HFFc6 (cell line): Measurements from ENCODE around the gene NF2. TPM values are rescaled to one million over a fixed set of nuclear protein-coding genes. Genes with fewer than 3 reads are reported as not detected.
A peak's percentile ranks its signal among the peaks of the same experiment; 100 is the strongest.

Experiments
- DNase-seq: peaks from one replicate; pipeline ENCODE4 v3.0.0-alpha.2; 2018
- H3K27ac Mint-ChIP-seq: 2 replicates; pipeline ENCODE4 v1.8.0; 2020; ENCODE audit warnings: mild to moderate bottlenecking, mixed read lengths
- H3K27me3 Mint-ChIP-seq: 2 replicates; pipeline ENCODE4 v1.8.0; 2021; ENCODE audit warnings: mild to moderate bottlenecking, moderate library complexity, mixed read lengths; ENCODE audit not compliant: insufficient read depth
- H3K36me3 Mint-ChIP-seq: 2 replicates; pipeline ENCODE4 v1.8.0; 2021; ENCODE audit warnings: low read depth, mixed read lengths
- H3K4me1 Mint-ChIP-seq: 2 replicates; pipeline ENCODE4 v1.8.0; 2020; ENCODE audit warnings: low read depth, mixed read lengths
- H3K4me3 Mint-ChIP-seq: 2 replicates; pipeline ENCODE4 v1.8.0; 2020; ENCODE audit warnings: mild to moderate bottlenecking, moderate library complexity, mixed read lengths
- H3K9me3 Mint-ChIP-seq: 2 replicates; pipeline ENCODE4 v1.8.0; 2020; ENCODE audit warnings: mild to moderate bottlenecking, mixed read lengths
- CTCF ChIP-seq: fragments of 200-600 bp; sonication (generic); IDR thresholded peaks from 2 replicates; pipeline ENCODE4 v1.5.0; 2021; ENCODE audit warnings: antibody characterized with exemption, mild to moderate bottlenecking
- total RNA-seq, 6 experiments: library from RNA; stranded (reverse); fragmentation: NEBNext Ultra II Directional; extraction: Animal tissue kit (Norgen Biotek cat#: 25700); gene quantifications; 2 replicates in 1 of 6; 3 replicates in 5 of 6; pipeline ENCODE4 v1.2.3, GENCODE V29; 2021

Gene NF2
- total RNA-seq, 6 experiments from 2014 or later = 161 to 184 (median 176) TPM

DNA sequence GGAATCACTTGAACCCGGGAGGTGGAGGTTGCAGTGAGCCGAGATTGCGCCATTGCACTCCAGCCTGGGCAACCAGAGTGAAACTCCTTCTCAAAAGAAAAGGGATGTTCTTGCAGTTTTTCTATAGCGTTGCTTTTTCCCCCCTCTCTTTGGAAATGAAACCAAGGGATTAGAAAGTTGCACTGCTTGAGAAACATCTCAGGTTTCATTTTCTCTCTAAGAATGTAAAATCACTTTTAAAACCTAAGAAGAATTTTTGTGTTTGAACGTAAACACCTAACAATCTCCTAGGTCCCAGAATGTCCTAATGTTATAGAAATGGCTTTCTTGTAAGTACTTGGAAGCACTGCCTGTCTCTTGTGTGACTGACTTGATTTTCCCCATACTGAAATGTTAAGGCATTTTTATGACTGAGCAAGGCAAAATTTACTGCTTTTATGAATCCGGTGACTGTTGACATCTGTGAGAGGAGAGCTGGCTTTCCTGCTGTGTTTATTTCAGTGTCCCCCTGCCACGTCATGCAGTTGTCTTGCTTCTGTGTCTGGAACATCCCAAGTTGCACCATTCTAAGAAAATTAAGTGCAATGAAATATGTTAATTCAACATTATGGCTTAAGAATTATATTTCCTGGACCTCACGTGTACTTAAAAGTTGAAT is 37.7 kb downstream of the NF2 start:
- Mint-ChIP-seq H3K27me3 (no peaks in the 10 kb centered on the region), H3K4me3 (no peak overlapping the region; the same call in 1 of the 2 replicates), H3K27ac (peak overlapping the region; percentile 76; the same call in 1 of the 2 replicates), H3K9me3 (no peaks in the 10 kb centered on the region), H3K4me1 (peaks cover 24% of the 10 kb centered on the region), H3K36me3 (peaks cover 35% of the 10 kb centered on the region)
- TF ChIP-seq CTCF = no peak
- peak; percentile 48 for DNase-seq

- Mint-ChIP-seq H3K27me3 (no peaks in the 10 kb centered on the region), H3K4me1 (peaks cover 24% of the 10 kb centered on the region), H3K4me3 (no peak overlapping the region; the same call in 1 of the 2 replicates), H3K36me3 (peaks cover 36% of the 10 kb centered on the region), H3K27ac (peak overlapping the region; percentile 76; the same call in 1 of the 2 replicates), H3K9me3 (no peaks in the 10 kb centered on the region)
- DNase-seq = no peak
- no peak for TF ChIP-seq CTCF
Measured at GRCh38 chr22:29641700-29642330, 38.4 kb downstream of the NF2 start.

- peaks cover 32% of the 10 kb centered on the region for H3K36me3 Mint-ChIP-seq
- H3K27me3 Mint-ChIP-seq = no peaks in the 10 kb centered on the region
- no peak for TF ChIP-seq CTCF
- H3K4me3 Mint-ChIP-seq = no peak overlapping the region
- DNase-seq = no peak
- H3K4me1 Mint-ChIP-seq = peaks cover 18% of the 10 kb centered on the region
- no peaks in the 10 kb centered on the region for H3K9me3 Mint-ChIP-seq
- H3K27ac Mint-ChIP-seq = no peak overlapping the region
Measured at GRCh38 chr22:29642694-29643093, 39.3 kb downstream of the NF2 start.

DNA sequence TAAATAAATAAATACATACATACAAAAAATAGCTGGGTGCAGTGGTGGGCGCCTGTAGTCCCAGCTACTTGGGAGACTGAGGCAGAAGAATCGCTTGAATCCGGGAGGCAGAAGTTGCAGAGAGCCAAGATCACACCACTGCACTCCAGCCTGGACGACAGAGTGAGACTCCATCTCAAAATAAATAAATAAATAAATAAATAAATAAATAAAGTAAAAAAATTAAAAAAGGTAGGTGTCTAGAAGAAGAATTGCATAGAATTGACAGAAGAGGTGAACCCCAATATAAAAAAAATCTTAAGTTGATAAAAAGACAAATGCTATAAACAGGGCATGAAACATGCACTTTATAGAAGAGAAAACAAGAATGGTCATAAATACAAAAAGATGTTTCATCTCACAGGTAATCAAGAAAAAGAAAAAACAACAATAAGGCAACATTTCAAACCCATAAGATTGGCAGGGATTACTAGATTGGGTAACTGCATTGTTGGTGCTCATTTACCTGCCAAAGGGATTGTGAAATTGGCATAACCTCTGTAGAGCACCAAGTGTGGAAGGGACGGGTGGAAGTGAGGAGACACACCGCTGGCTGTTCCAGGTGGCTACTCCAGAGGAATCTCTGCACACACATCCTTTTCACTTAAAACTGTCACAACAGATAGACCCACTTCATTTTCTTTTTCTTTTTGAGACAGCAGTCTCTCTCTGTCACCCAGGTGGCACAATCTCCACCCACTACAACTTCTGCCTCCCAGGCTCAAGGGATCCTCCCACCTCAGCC is 44.7 kb downstream of the NF2 start:
- TF ChIP-seq CTCF = no peak
- Mint-ChIP-seq H3K27me3 (no peaks in the 10 kb centered on the region; the same call in 1 of the 2 replicates), H3K9me3 (no peaks in the 10 kb centered on the region), H3K36me3 (peaks cover 11% of the 10 kb centered on the region), H3K27ac (peak overlapping the region; percentile 21), H3K4me3 (no peak overlapping the region), H3K4me1 (no peaks in the 10 kb centered on the region)
- DNase-seq = no peak

GRCh38 chr22:29650370-29650769 is 46.9 kb downstream of the NF2 start:
- no peak for TF ChIP-seq CTCF
- Mint-ChIP-seq H3K27ac (no peak overlapping the region; the same call in 1 of the 2 replicates), H3K4me1 (no peaks in the 10 kb centered on the region), H3K27me3 (no peaks in the 10 kb centered on the region; the same call in 1 of the 2 replicates), H3K4me3 (no peak overlapping the region), H3K9me3 (no peaks in the 10 kb centered on the region), H3K36me3 (peaks cover 12% of the 10 kb centered on the region)
- no peak for DNase-seq
